Astrocyte of the spinal cord (primary cell): Measurements from ENCODE around the gene TBX4.
"Not testable (repeated sequence)": the region's sequence is repeated elsewhere in the genome, so short reads cannot be mapped to it uniquely, and the experiment has no call there.

Source experiments
- DNase-seq: peaks from one replicate; pipeline ENCODE4 v3.0.0; 2011; ENCODE audit warnings: low read depth, low spot score
- H3K4me3 ChIP-seq: 2 replicates; pipeline ENCODE4 v1.5.1; 2011; ENCODE audit warnings: low read depth, mild to moderate bottlenecking, low read length, moderate library complexity
- CTCF ChIP-seq: IDR thresholded peaks from 2 replicates; pipeline ENCODE4 v1.5.1; 2012; ENCODE audit warnings: low read depth, mild to moderate bottlenecking, low read length, inconsistent platforms
- in situ Hi-C: cut with HindIII; loops from 2 replicates; pipeline ENCODE4 v1.10.0; 2017; ENCODE audit warnings: low sequenced_read_pairs

Gene TBX4

DNA sequence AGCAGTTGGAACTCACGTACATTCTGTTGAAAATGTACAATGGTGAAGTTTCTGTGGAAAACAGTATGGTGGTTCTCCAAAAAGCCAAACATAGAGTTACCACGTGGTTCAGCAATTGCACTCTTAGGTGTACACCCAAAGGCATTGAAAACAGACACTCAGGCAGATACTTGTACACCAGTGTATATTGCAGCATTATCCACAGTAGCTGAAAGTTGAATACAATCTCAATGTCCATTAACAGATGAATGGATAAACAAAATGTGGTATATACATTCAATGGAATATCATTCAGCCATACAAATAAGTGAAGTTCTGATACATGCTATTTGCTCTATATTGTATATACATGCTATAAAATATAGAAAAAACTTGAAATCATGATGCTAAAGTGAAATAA is 29.4 kb upstream of the TBX4 start:
- DNase-seq: no peak
- TF ChIP-seq CTCF: no peak
- in situ Hi-C loops: no loop called here
- no peak overlapping the region for H3K4me3 ChIP-seq

DNA sequence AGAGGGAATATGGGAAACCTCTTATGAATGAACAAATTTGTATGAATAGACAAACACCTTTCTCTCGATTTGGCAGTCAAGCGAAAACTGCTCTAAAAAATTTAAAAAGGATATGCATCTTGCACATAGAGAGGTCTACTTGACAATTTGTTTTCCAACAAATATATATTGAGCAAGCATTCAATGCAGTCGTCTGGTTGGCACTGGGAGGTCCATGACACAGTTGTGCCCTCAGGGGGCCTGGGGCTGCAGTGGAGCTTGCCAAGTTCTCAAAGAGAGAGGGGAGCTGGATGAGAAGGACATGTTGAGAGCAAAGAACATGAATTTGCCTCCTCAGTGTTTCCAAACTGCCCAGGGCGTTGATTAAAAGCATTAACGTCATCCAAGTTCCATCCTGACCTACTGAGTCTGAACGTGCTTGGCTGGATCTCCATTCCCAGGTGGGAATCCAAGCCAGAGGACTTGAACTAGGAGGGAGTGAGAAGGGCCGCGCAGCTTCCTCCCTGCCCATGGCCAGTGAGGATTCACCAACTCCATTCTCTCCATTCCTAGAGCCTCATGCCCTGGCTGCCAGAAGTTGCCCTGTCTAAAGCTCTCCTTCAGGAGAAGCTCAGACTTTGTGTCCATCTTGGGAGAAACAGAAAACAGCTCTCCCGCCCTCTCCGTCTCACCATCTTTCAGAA is 28.1 kb upstream of the TBX4 start:
- in situ Hi-C loops: no loop called here
- H3K4me3 ChIP-seq: no peak overlapping the region
- no peak for DNase-seq
- TF ChIP-seq CTCF: no peak

DNA sequence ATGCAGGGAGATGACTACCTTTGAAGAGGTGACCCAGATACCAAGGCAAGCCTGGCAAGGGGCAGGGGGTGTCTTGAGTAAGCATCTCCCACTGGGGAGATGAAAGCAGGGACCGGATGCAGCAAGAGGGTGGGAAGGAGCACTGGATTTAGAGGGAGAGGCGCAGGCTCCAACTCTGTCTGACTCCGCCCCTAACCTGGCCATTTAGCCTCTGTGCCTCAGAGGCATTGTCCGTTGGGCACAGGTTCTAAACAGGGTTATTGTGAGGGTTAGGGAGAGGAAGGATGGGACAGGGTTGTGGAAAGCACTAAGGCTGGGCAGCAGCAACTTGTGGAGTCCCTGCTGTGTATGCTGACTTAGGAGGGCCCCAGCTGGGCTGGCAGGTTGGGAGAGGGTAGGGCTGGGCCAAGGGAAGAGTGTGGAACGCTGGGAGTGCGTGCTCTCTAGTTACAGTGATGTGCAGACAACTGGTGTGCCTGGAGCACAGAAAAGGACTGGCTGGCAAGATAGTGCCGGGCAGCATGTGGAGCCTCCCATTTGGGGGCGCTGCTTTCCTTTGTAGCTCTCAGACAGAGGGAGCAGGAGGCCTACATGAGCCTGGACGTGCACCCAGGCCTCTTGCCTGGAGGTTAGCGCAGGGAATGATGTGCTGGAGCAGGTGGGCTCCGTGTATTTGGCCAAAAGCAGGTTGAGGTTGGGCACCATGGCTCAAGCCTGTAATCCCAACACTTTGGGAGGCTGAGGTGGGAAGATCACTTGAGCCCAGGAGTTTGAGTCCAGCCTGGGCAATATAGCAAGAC is 26.3 kb upstream of the TBX4 start:
- TF ChIP-seq CTCF: no peak
- in situ Hi-C loops: no loop called here
- no peak overlapping the region for H3K4me3 ChIP-seq
- DNase-seq: no peak

DNA sequence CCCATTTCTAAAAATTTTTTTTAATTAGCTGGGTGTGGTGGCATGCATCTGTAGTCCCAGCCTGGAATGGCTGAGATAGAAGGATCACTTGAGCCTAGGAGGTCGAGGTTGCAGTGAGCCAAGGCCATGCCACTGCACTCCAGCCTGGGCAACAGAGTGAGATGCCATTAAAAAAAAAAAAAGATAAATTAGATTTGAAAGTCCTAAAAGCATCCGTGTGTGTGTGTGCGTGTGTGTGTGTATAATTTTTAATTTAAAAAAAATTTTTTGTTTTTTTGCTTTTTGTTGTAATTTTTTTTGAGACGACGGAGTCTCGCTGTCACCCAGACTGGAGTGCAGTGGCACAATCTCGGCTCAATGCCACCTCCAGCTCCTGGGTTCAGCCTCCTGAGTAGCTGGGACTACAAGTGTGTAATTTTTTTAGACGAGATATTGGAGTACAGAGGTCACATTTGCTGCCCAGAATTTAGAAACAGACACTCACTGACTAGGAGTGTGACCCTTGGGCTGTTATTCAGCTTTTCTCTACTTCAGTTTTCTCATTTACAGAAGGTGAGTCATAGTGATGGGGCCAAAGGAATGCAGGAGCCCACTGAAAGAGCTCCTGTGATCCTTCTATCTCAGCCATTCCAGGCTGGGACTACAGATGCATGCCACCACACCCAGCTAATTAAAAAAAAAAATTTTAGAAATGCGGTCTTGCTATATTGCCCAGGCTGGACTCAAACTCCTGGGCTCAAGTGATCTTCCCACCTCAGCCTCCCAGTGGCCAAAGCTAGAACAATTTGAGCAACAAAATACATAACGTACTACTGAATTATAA is 25.5 kb upstream of the TBX4 start:
- in situ Hi-C loops: no loop called here
- H3K4me3 ChIP-seq: no peak overlapping the region
- TF ChIP-seq CTCF: no peak
- no peak for DNase-seq

DNA sequence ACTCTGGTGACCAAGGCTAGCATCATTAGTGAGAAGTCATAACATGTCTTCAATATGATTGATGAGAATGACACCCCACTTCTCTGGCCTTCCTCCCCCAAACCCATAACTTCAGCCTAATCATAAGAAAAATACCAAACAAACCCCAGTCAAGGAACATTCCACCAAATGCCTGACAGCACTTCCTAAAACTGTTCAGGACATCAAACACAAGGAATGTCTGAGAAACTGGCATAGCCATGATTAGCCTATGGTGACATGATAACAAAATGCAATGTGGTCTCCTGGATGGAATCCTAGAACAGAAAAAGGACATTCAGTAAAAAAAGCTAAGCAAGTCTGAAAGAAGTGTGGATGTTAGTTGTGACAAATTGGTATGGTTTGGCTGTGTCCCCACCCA is 24.7 kb upstream of the TBX4 start:
- TF ChIP-seq CTCF: no peak
- in situ Hi-C loops: no loop called here
- no peak overlapping the region for H3K4me3 ChIP-seq
- no peak for DNase-seq

DNA sequence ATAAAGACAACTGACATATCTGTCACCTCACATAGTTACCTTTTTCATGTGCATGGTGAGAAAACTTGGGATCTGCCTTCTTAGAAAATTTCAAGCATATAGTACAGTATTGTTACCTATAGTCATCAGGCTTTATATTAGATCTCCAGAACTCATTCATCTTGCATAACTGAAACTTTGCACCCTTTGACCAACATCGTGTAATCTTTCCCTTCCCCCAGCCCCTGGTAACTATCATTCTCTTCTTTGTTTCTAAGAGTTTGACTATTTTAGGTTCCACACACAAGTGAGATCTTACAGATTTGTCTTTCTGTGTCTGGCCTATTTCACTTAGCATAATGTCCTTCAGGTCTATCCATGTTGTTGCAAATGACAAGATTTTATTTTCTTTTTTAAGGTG is 22.9 kb upstream of the TBX4 start:
- no peak for DNase-seq
- TF ChIP-seq CTCF: no peak
- no peak overlapping the region for H3K4me3 ChIP-seq
- in situ Hi-C loops: no loop called here

- H3K4me3 ChIP-seq, in situ Hi-C loops, DNase-seq: not testable (repeated sequence)
Observed at GRCh38 chr17:61429831-61430230, 22.4 kb upstream of the TBX4 start.
